Stimulated activated CD8-positive, alpha-beta memory T cell treated with anti-CD3 and anti-CD28 coated beads, Interleukin-15, amount 100 ng/mL, for 4 hours (primary cell): Measurements from ENCODE around the gene TMEM198.

Experiments
- DNase-seq, 2 donors: peaks; one replicate each; pipeline ENCODE4 v3.0.0-alpha.2; 2020; ENCODE audit warnings: low read depth in 2 of 2

The TMEM198 gene

DNA sequence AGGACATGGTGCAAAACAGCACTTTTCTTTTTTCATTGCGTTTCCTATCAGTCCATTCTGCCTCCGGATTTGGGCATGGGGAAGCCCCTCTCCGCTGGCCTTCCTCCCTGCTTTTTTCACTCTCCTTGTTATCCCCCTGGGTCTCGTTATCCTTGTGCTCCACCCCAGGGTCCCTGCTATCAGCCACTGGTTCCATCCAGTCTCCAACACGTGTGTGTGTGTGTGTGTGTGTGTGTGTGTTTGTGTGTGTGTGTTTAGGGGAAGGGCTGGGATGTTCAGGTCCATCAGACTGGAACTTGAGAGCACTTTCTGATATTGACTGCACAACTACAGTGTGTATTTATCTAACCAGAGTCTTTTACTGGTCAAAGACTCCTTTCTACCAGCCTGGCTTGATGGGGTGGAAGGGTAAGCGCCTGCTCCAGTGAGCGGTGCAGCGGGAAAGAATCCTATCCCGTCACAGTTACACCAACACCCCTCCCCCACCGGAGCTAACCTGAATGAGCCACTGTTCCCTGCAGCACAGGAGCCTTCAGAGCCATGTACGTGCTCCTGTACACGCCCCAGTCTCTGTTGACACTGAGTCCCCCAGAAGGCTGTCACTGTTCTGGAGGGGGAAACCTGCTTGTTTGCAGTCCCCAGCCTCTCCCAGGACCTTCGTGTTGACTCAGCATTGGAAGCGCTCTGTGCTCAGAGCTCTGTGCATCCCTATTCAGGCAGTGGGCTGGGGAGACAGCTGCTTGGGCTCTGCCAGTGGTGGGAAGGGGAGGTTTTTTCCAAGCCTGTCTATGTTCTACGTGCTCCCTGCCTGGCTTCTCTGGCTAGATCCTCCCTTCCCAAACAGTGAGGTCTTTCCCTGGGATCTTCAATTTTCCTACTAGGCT is 32.9 kb downstream of the TMEM198 start:
- DNase-seq, result no peak

DNA sequence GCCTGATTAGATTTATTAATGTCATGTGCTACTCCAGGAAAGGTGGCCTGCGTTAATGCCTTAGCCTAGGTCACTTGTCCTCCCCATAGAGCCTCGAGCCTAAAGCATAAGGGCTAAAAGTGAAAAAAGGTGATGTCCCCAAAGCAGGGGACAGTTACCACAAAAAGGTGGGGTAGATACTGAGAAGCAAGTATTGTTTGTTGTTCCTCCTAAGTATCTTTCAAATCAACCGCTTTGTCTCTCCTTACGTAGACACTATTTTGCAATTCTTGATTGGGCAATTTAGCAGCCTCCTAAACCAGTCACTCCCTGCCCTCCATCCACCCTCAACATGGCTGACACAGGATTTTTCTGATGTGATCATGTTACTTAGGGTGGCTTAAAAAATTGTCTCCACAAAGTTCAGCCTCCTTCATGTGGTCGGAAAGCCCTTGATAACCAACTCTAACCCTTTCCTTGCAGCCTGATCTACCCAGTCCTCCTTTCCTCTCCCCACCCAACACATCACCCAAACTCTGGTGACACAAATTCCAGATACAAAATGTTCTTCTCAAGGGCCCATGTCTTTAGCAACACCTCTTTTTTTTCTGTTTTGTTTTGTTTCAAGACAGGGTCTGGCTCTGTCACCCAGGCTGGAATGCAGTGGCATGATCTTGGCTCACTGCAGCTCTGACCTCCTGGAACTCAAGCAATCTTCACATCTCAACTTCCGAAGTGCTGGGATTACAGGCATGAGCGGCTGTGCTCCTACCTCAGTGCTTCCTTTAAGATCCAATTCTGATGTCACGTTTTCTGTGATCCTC is 35.2 kb downstream of the TMEM198 start:
- DNase-seq, result no peak

DNA sequence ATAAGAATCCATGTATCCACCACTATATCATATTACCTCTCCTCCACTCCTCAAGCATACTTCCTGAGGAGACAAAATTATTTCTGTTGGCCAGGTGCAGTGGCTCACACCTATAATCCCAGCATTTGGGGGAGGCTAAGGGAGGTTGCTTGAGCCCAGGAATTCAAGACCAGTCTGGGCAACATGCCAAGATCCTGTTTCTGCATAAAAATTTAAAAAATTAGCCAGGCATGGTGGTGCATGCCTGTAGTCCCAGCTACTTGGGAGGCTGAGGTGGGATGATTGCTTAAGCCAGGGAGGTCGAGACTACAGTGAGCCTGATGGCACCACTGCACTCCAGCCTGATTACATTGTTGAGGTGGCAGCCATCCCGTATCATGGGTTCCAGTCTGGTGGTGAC is 37.5 kb downstream of the TMEM198 start:
- no peak for DNase-seq

DNA sequence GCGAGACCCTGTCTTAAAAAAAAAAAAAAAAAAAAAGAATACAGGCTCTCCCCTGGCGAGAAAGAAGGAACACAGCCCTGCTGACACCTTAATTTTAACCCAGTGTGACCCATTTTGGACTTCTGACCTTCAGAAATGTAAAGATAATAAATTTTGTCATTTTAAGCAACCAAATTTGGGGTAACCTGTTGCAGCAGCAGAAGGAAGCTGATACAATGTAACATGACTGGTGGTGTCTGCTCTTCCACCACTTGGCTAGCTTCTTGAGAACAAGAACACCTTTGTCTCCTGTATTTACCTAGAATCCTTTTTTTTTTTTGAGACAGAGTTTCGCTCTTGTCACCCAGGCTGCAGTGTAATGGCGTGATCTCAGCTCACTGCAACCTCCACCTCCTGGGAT is 47.3 kb downstream of the TMEM198 start:
- DNase-seq, result no peak

DNA sequence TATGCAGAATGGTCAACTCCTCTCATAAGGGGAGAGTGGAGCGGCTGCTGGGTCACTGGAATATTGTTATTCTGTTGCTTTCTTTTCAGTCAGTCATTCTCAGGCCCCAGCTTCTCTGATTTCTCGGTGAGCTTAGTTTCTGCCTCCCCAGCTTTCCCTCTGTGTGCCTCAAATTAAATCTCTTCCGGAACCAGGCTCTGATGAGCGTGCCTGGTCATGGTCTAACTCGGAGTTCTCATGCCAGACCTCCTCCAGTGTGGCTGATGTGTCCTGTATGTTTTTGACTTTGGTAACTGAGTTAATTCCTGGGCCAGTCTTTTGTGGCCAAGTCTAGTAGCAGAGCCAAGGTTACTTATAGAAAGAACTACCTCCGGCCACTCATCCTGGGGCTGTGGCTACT is 48.9 kb downstream of the TMEM198 start:
- no peak for DNase-seq

DNA sequence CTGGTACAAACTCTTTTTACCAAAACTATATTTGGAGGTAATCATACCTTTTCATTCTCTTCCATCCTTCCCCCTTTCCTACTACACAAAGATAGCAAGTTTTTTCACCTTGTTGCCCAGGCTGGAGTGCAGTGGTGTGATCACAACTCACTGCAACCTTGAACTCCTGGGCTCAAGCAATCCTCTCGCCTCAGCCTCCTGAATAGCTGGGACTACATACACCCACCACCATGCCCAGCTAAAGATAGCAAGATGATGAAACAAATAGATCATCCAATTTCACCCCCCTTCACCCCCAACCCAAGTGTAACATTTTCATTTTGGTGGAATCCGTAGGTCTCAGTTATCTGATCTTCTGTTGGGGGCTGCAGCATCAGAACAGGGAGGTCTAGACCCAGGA is 49.3 kb downstream of the TMEM198 start:
- DNase-seq, result no peak

DNA sequence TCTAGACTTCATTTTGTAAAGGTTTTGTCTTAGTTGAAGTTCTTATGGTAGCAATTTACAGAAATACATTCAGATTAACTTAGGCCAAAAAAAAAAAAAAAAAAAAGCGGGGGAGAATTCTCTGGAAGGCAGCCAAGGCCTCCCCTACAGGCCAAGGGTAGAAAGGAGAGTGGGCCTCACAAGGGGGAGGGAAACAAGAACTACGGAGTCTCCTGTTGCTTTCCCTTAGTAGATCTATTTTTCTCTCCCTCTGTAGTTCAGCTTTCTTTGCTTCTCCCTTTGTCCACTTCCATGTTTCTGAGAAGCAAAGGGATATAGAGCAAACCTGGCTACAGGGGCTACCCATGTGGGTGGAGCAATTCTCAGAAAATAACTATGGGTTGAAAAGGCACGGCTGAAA is 51.4 kb downstream of the TMEM198 start:
- DNase-seq, result no peak

DNA sequence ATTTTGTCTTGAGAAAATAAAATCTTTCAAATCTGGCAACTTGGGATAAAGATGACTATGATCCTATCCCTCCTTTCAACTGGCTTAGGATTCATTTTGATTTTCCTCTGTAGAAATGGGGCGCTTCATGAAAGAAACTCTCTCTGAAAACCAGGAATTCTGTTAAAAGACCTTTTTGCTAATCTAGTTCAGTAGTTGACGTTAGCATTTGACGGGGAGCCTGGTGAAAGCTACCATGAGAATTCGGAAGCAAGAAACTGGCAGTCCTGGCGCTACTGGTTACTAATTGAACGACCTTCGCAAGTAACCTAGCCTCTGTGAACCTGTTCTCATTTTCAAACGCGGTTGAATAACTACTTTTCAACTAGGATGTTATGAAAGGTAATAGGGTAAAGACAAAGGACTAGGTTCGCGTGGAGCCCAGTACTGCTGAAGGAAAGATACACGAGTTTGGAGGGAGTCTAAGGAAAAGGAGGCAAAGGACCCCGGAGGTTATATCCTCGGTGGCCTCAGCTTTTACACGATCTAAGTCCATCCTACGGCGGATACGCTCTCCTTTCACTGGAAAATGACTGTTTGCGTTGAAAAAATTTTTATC is 53.2 kb downstream of the TMEM198 start:
- DNase-seq, result no peak

DNA sequence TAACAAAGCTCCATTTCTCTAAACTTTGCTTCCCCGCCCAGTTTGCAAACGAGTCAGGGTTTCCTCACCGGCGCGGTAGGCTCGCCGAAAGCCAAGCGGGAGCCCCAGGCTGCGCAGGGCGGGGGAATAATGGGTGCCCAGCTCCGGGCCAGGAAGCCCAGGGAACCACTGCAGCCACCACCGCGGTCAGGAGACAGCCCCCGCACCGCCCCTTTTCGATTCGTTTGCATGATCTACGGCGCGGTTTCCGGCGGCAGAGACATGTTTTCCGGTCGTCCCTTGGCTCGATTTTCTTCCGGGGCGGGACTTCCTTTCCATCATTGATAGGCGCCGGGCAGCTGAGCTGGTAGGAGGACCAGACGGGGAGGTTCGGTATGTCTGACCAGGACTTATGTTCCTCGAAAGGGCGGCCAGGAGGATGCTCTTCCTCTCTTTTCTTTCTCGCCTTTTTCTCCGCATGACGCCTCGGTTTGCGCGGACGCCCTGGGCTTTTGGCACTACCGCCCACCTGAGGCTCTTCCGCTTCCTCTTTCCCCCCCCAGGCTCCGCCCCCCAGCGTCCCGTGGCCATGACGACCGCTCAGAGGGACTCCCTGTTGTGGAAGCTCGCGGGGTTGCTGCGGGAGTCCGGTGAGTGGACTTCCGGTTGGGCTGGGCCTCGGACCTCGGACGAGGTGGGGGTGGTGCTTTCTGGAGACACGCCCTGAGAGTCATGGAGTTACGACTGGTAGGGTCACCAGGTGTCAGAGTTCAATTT is 53.9 kb downstream of the TMEM198 start, which contains the start of gene STK11IP:
TSS of gene STK11IP (plus strand) at position 306 of the 756 bp plus-strand sequence. CDS start at position 569, 263 bp downstream.
- DNase-seq, result peak; percentile 80 to 83

DNA sequence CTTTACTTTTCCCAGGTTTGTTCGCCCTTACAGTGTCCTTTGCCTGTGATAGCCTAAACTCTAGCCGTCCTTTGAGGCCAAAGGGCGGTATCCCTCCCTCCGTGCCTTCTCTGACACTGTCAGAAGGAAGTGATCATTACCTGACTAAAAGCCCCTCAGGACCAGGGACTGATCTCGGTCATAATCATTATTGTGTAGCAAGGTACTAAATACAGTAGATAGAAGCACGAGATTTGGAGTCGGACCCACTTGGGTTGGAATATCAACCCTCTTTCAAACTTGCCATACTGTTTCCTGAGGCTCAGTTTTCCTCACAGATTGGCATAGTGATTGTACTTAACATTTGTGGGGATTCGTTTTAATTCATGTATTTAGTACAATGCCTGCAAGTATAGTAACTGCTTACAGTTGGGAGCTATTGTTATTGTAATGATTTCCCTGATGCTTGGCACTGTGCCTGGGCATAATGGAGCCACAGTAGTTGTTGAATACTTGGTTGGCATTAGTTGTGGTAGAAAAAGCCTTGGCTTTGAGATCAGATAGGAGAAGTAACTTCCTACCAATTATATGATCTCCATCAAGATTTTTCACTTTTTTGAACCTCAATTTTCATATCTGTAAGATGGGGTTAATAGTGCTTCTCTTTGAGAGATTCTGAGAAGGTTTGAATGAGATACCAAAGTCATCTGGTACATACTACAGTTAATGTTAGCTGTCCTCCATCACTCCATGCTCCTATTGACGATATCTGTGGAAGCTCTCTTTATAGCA is 54.7 kb downstream of the TMEM198 start:
- no peak for DNase-seq
